ENCODE results near the gene PHACTR3. TPM values are rescaled to one million over a fixed set of nuclear protein-coding genes. Genes with fewer than 3 reads are reported as not detected.

Gene PHACTR3
- total RNA-seq, 1 experiment from 2014 or later = not detected

GRCh38 chr20:59629141-59630045 lies 25.1 kb downstream of the PHACTR3 start:
- Mint-ChIP-seq H3K4me1 (no peaks in the 10 kb centered on the region), H3K27ac (no peak overlapping the region), H3K27me3 (ENCODE audit: low read depth) (peaks cover 29% of the 10 kb centered on the region), H3K4me3 (no peak overlapping the region), H3K9me3 (peaks cover 0 to 96% of the 10 kb centered on the region in 2 experiments; a peak in 3 of 5 replicates), H3K36me3 (ENCODE audit: insufficient read depth in 1 of 3, low read depth in 3 of 3) (peaks cover 0 to 16% (median 5%) of the 10 kb centered on the region in 3 experiments; a peak in 3 of 7 replicates)
- H3K23me2 ChIP-seq (ENCODE audit: insufficient read length, low read depth, low read length, poor library complexity, severe bottlenecking) = no peaks in the 10 kb centered on the region
- H3K79me1 ChIP-seq (ENCODE audit: insufficient read depth, low read depth, low read length, poor library complexity, severe bottlenecking) = no peaks in the 10 kb centered on the region
- H3K27me3 ChIP-seq (ENCODE audit: insufficient read depth, low read length) = no peaks in the 10 kb centered on the region; the same call in 1 of the 2 replicates
- H2AFZ ChIP-seq (ENCODE audit: low read length) = no peak overlapping the region
- no peak overlapping the region for H2BK5ac ChIP-seq (ENCODE audit: insufficient read length, low read length)
- no peak overlapping the region for H4K5ac ChIP-seq (ENCODE audit: insufficient read length, low read depth, low read length)
- no peak overlapping the region for H3K4ac ChIP-seq (ENCODE audit: low read depth, low read length)
- no peak overlapping the region for H3K18ac ChIP-seq (ENCODE audit: insufficient read length, low read depth, low read length)
- H2AK5ac ChIP-seq (ENCODE audit: insufficient read length, low read length) = no peak overlapping the region
- no peaks in the 10 kb centered on the region for H3K9me3 ChIP-seq (ENCODE audit: control insufficient read depth, low read depth, low read length)
- no peak for DNase-seq
- H2BK12ac ChIP-seq (ENCODE audit: insufficient read length, low read depth, low read length) = no peak overlapping the region
- no peak overlapping the region for H3K4me2 ChIP-seq (ENCODE audit: insufficient read depth, insufficient read length, low read length)
- no peak overlapping the region for H3K23ac ChIP-seq (ENCODE audit: insufficient read length, low read depth, low read length)
- TF ChIP-seq, protein P1, sequence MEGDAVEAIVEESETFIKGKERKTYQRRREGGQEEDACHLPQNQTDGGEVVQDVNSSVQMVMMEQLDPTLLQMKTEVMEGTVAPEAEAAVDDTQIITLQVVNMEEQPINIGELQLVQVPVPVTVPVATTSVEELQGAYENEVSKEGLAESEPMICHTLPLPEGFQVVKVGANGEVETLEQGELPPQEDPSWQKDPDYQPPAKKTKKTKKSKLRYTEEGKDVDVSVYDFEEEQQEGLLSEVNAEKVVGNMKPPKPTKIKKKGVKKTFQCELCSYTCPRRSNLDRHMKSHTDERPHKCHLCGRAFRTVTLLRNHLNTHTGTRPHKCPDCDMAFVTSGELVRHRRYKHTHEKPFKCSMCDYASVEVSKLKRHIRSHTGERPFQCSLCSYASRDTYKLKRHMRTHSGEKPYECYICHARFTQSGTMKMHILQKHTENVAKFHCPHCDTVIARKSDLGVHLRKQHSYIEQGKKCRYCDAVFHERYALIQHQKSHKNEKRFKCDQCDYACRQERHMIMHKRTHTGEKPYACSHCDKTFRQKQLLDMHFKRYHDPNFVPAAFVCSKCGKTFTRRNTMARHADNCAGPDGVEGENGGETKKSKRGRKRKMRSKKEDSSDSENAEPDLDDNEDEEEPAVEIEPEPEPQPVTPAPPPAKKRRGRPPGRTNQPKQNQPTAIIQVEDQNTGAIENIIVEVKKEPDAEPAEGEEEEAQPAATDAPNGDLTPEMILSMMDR (conservative IDR thresholded peaks at IDR 0.05) = no peak
- no CpG with 5 or more reads among the region's 16 CpGs for WGBS (ENCODE audit: extremely low coverage, insufficient read length, low lambda C conversion rate)
- no peak overlapping the region for H2BK15ac ChIP-seq (ENCODE audit: low read depth, low read length)
- no peak overlapping the region for H3K56ac ChIP-seq (ENCODE audit: insufficient read length, low read depth, low read length)
- no peak overlapping the region for H4K8ac ChIP-seq (replicated peaks; ENCODE audit: insufficient read length, low read depth, low read length)
- H3K14ac ChIP-seq (ENCODE audit: insufficient read depth, low read length) = no peak overlapping the region
- no peak overlapping the region for H2BK120ac ChIP-seq (ENCODE audit: low read depth, low read length, poor library complexity, severe bottlenecking)
- H3K4me1 ChIP-seq (ENCODE audit: insufficient read depth, low read length) = no peaks in the 10 kb centered on the region
- no peaks in the 10 kb centered on the region for H3K79me2 ChIP-seq (ENCODE audit: insufficient read depth, low read length)
- H3K27ac ChIP-seq (ENCODE audit: insufficient read length, low read depth, low read length) = no peak overlapping the region
- H3T11ph ChIP-seq (ENCODE audit: low read length) = no peak overlapping the region
- H4K91ac ChIP-seq (ENCODE audit: insufficient read length, low read depth, low read length) = no peak overlapping the region
- H4K20me1 ChIP-seq (ENCODE audit: control insufficient read depth, insufficient read depth, insufficient read length) = no peaks in the 10 kb centered on the region
- no peak overlapping the region for H2BK20ac ChIP-seq (ENCODE audit: low read depth, low read length, poor library complexity, severe bottlenecking)
- no peak overlapping the region for H3K9ac ChIP-seq (ENCODE audit: extremely low read depth, insufficient read length, low read length)

Data from H9 (cell line).